ENCODE results near the gene XRCC5. TPM values are rescaled to one million over a fixed set of nuclear protein-coding genes. Genes with fewer than 3 reads are reported as not detected.

The XRCC5 gene
- total and polyA plus RNA-seq, 2 of the 8 experiments (the other 6 are each of a cell fraction or from before 2014, with no cell fraction given), result 308 to 644 TPM

- no peak for TF ChIP-seq CHD7 (IDR thresholded peaks at IDR 0.05; ENCODE audit: insufficient replicate concordance, low read length)
- no peak for TF ChIP-seq BRCA1 (IDR thresholded peaks at IDR 0.05; ENCODE audit: low read depth, low read length)
Measured at GRCh38 chr2:216103213-216103612, 5.9 kb upstream of the XRCC5 start (continued).

Data from H1 (cell line).